ENCODE results near the gene PCDHGA10. TPM values are rescaled to one million over a fixed set of nuclear protein-coding genes. Genes with fewer than 3 reads are reported as not detected.
"Not testable (repeated sequence)": the region's sequence is repeated elsewhere in the genome, so short reads cannot be mapped to it uniquely, and the experiment has no call there.

PCDHGA10 gene
- total RNA-seq = under 1 TPM; 0.06 to 0.08 TPM

DNA sequence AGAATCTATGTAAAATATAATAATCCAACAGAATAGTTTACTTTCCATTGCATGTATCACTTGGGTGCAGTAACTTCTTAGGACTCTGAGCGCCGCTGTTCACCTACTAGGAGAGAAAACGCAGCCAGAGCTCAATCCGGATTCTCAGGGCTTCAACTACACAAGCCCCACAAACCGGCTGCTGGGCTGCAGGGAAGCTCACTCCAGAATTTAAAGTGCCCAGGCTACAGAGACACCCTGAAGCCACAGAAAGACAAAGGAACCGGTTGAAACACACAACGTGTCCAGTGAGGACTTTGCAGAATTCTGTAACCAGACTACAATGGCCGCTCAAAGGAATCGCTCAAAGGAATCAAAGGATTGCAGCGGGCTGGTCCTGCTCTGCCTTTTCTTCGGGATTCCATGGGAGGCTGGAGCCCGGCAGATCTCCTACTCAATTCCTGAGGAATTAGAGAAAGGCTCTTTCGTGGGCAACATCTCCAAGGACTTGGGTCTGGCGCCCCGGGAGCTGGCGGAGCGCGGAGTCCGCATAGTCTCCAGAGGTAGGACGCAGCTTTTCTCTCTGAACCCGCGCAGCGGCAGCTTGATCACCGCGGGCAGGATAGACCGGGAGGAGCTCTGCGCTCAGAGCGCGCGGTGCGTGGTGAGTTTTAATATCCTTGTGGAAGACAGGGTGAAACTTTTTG is at the start of gene PCDHGA10:
PCDHGA10 (plus strand) TSS at position 134 of the 686 bp plus-strand sequence; CDS start at position 323, 189 bp downstream.
- peak within 1 kb of the TSS; percentile 76 for H3K4me3 Mint-ChIP-seq
- peaks cover 4% of the 10 kb centered on the region for H3K4me1 Mint-ChIP-seq
- peak; percentile 70 for ATAC-seq (replicated peaks)
- H3K27ac Mint-ChIP-seq = peak within 1 kb of the TSS; percentile 22
- peaks cover 33% of the 10 kb centered on the region for H3K36me3 Mint-ChIP-seq (ENCODE audit: low read depth)
- H3K27me3 Mint-ChIP-seq = peaks cover 43% of the 10 kb centered on the region
- peaks cover 15% of the 10 kb centered on the region for H3K9me3 Mint-ChIP-seq

GRCh38 chr5:141363952-141364660 is 48.7 kb upstream of the PCDHGA10 start, which contains the start of gene PCDHGA5:
Gene PCDHGA5 (plus strand): TSS chr5:141364162. CDS start chr5:141364331, 169 bp downstream.
- no peak within 1 kb of the TSS for H3K27ac Mint-ChIP-seq
- H3K9me3 Mint-ChIP-seq = peaks cover 15% of the 10 kb centered on the region
- peaks cover 8% of the 10 kb centered on the region for H3K4me1 Mint-ChIP-seq

DNA sequence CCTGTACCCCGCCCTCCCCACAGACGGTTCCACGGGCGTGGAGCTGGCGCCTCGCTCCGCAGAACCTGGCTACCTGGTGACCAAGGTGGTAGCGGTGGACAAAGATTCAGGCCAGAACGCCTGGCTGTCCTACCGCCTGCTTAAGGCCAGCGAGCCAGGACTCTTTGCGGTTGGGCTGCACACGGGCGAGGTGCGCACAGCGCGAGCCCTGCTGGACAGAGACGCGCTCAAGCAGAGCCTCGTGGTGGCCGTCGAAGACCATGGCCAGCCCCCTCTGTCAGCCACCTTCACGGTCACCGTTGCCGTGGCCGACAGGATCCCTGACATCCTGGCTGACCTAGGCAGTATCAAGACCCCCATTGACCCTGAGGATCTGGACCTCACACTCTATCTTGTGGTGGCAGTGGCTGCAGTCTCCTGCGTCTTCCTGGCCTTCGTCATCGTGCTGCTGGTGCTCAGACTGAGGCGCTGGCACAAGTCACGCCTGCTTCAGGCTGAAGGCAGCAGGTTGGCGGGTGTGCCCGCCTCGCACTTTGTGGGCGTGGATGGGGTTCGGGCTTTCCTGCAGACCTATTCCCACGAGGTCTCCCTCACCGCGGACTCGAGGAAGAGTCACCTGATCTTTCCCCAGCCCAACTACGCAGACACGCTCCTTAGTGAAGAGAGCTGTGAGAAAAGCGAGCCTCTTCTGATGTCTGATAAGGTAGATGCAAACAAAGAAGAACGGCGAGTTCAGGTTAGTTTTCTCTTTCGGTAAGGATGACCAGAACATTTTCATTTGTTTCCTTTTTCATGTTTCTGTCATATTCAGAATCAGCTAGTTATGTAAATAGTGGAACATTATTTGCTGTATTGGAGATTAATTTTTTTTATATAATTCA is 46.5 kb upstream of the PCDHGA10 start:
- peaks cover 13% of the 10 kb centered on the region for H3K4me1 Mint-ChIP-seq
- H3K27me3 Mint-ChIP-seq = peaks cover 62% of the 10 kb centered on the region
- no peak for ATAC-seq (replicated peaks)
- peaks cover 16% of the 10 kb centered on the region for H3K9me3 Mint-ChIP-seq
- no peak overlapping the region for H3K4me3 Mint-ChIP-seq
- H3K36me3 Mint-ChIP-seq (ENCODE audit: low read depth) = peaks cover 10% of the 10 kb centered on the region
- no peak overlapping the region for H3K27ac Mint-ChIP-seq

More at GRCh38 chr5:141363952-141364660, 48.7 kb upstream of the PCDHGA10 start, which contains the start of gene PCDHGA5:
- Mint-ChIP-seq H3K4me3 (no peak within 1 kb of the TSS), H3K27me3 (peaks cover 60% of the 10 kb centered on the region), H3K36me3 (ENCODE audit: low read depth) (peaks cover 10% of the 10 kb centered on the region)
- no peak for ATAC-seq (replicated peaks)

DNA sequence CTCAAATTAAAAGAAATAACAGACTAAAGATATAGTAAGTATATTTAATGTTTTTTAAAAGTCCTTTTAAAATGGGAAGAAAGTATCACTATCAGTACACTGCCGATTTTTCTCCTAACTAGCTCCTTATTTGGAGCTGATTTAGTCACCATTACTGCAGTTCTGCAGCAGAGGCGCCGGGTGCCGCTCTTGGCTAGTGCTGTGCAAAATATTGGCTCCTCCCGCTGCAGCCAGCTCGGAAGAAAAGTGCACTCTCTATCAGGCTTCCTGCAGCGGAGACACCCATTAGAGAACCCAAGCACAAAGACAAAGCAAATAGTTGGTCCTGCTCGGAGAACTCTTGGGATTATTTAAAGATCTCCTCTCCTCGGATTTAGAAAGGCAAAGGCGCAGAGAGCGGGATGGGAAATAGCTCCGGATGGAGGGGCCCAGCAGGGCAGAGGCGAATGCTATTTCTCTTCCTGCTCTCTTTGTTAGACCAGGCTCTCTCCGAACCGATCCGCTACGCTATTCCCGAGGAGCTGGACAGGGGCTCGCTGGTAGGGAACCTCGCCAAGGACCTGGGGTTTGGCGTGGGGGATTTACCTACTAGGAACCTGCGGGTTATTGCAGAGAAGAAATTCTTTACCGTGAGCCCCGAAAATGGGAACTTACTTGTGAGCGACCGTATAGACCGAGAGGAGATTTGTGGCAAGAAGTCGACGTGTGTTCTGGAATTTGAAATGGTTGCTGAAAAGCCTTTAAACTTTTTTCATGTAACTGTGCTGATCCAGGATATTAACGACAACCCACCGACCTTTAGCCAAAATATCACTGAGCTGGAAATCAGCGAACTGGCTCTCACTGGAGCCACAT is 42.6 kb upstream of the PCDHGA10 start, which contains the start of gene PCDHGB3:
PCDHGB3 (plus strand) TSS at position 249 of the 855 bp plus-strand sequence; CDS start at position 402, 153 bp downstream.
- Mint-ChIP-seq H3K27me3 (peaks cover 53% of the 10 kb centered on the region), H3K27ac (no peak within 1 kb of the TSS), H3K9me3 (peaks cover 10% of the 10 kb centered on the region), H3K4me3 (peak within 1 kb of the TSS; percentile 74), H3K36me3 (ENCODE audit: low read depth) (no peaks in the 10 kb centered on the region), H3K4me1 (peaks cover 8% of the 10 kb centered on the region)
- peak; percentile 63 for ATAC-seq (replicated peaks)

GRCh38 chr5:141371572-141372475 is 41.0 kb upstream of the PCDHGA10 start:
- Mint-ChIP-seq H3K27me3 (peaks cover 46% of the 10 kb centered on the region), H3K4me3 (no peak overlapping the region), H3K4me1 (peaks cover 8% of the 10 kb centered on the region), H3K9me3 (peaks cover 8% of the 10 kb centered on the region), H3K36me3 (ENCODE audit: low read depth) (no peaks in the 10 kb centered on the region), H3K27ac (no peak overlapping the region)
- ATAC-seq (replicated peaks) = no peak

- peaks cover 8% of the 10 kb centered on the region for H3K4me1 Mint-ChIP-seq
- H3K4me3 Mint-ChIP-seq = peak within 1 kb of the TSS; percentile 44
- ATAC-seq (replicated peaks) = no peak
- H3K9me3 Mint-ChIP-seq = peaks cover 8% of the 10 kb centered on the region
- H3K27me3 Mint-ChIP-seq = peaks cover 41% of the 10 kb centered on the region
- no peaks in the 10 kb centered on the region for H3K36me3 Mint-ChIP-seq (ENCODE audit: low read depth)
- H3K27ac Mint-ChIP-seq = no peak within 1 kb of the TSS
These were observed 39.0 kb upstream of the PCDHGA10 start, which contains the start of gene PCDHGA6 for GRCh38 chr5:141373673-141374317. Gene PCDHGA6 (plus strand): TSS chr5:141373891. CDS start chr5:141374084, 193 bp downstream.

- H3K27me3 Mint-ChIP-seq = peaks cover 41% of the 10 kb centered on the region
These were observed 38.2 kb upstream of the PCDHGA10 start for GRCh38 chr5:141374627-141375026.

GRCh38 chr5:141375444-141376155 is 37.2 kb upstream of the PCDHGA10 start:
- H3K27ac Mint-ChIP-seq; H3K9me3 Mint-ChIP-seq; ATAC-seq (replicated peaks); H3K36me3 Mint-ChIP-seq (ENCODE audit: low read depth); H3K4me3 Mint-ChIP-seq; H3K4me1 Mint-ChIP-seq: not testable (repeated sequence)
- H3K27me3 Mint-ChIP-seq = peaks cover 38% of the 10 kb centered on the region

More at GRCh38 chr5:141374627-141375026, 38.2 kb upstream of the PCDHGA10 start:
- no peaks in the 10 kb centered on the region for H3K36me3 Mint-ChIP-seq (ENCODE audit: low read depth)
- H3K27ac Mint-ChIP-seq = no peak overlapping the region
- no peak for ATAC-seq (replicated peaks)
- H3K4me3 Mint-ChIP-seq = no peak overlapping the region
- peaks cover 8% of the 10 kb centered on the region for H3K4me1 Mint-ChIP-seq
- peaks cover 8% of the 10 kb centered on the region for H3K9me3 Mint-ChIP-seq

DNA sequence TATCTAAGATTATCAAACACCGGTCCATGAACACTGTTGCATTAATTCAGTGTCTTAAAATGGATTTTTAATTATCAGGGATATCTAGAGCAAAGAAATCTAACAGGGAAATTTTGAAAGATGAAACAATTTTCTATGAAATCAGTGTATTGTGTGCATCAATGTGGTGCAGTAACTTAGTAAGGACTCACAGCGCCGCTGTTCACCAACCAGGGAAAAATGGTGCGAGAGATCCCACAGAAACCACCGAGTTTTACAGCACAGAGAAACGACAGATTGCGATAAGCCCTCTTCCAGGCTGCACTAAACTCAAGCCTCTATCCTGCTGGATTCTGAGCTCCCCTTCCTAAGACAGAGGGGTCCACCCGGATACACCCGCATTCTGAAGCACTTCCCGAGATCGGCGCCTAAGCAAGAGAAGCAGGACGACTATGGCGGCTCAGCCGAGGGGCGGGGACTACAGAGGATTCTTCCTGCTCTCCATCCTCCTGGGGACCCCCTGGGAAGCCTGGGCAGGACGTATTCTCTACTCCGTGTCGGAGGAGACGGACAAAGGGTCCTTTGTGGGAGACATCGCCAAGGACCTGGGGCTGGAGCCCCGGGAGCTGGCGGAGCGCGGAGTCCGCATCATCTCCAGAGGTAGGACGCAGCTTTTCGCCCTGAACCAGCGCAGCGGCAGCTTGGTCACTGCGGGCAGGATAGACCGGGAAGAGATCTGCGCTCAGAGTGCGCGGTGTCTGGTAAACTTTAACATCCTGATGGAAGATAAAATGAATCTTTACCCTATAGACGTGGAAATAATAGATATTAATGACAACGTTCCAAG is 30.1 kb upstream of the PCDHGA10 start, which contains the start of gene PCDHGA7:
PCDHGA7 (plus strand) TSS at position 274 of the 826 bp plus-strand sequence; CDS start at position 432, 158 bp downstream.
- peaks cover 49% of the 10 kb centered on the region for H3K27me3 Mint-ChIP-seq
- peak within 1 kb of the TSS; percentile 45 for H3K4me3 Mint-ChIP-seq
- no peak for ATAC-seq (replicated peaks)
- H3K9me3 Mint-ChIP-seq = peaks cover 5% of the 10 kb centered on the region
- H3K4me1 Mint-ChIP-seq = no peaks in the 10 kb centered on the region
- peaks cover 5% of the 10 kb centered on the region for H3K36me3 Mint-ChIP-seq (ENCODE audit: low read depth)
- H3K27ac Mint-ChIP-seq = no peak within 1 kb of the TSS

DNA sequence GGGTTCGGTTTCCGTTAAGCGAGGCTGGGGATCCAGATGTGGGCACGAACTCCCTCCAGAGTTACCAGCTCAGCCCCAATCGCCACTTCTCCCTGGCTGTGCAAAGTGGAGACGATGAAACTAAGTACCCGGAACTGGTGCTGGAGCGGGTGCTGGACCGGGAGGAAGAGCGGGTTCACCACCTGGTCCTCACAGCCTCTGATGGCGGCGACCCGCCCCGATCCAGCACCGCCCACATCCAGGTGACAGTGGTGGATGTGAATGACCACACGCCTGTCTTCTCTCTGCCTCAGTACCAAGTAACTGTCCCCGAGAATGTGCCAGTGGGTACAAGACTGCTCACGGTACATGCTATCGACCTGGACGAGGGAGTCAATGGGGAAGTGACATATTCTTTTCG is 29.4 kb upstream of the PCDHGA10 start:
- ATAC-seq (replicated peaks) = no peak
- no peaks in the 10 kb centered on the region for H3K4me1 Mint-ChIP-seq

More for the DNA sequence above, 29.4 kb upstream of the PCDHGA10 start:
- Mint-ChIP-seq H3K27ac (no peak overlapping the region), H3K36me3 (ENCODE audit: low read depth) (peaks cover 6% of the 10 kb centered on the region), H3K4me3 (no peak overlapping the region), H3K9me3 (peaks cover 7% of the 10 kb centered on the region), H3K27me3 (peaks cover 51% of the 10 kb centered on the region)
